ENCODE results near the gene PDIA5.
A peak's percentile ranks its signal among the peaks of the same experiment; 100 is the strongest.
"Not testable (repeated sequence)": the region's sequence is repeated elsewhere in the genome, so short reads cannot be mapped to it uniquely, and the experiment has no call there.

Gene PDIA5

DNA sequence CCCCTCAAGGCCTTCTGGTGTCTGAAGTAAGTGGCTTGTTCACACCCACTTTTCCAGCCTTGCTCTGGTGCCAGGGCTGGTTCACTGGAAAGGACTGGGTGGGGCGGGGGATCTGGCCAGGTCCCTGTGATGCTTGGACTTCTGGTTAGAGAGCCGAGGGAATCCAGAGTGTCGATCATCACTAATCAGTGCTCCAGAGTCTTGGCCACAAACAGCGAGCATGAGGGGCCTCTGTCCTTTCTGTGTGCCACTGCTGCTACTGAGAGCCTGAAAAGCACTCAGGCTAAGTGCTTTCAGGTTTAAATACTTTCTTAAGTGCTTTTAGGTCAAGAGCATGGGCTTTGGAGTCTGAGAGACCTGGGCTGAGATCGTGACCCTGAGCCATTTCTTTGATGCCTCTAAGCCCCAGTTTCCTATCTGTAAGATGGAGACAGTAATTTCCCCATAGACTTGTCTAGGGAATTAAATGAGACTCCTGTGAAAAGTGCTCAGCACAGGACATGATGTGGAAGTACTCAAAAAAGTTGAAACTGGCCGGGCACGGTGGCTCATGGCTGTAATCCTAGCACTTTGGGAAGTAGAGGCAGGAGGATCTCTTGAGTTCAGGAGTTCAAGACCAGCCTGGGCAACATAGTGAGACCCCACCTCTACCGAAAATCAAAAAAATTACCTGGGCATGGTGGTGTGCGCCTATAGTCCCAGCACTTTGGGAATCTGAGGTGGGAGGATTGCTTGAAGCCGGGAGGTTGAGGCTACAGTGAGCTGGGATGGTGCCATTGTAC is 81.1 kb downstream of the PDIA5 start:
- DNase-seq: no peak

- no peak for DNase-seq
Measured at GRCh38 chr3:123148772-123149171, 81.9 kb downstream of the PDIA5 start.

DNA sequence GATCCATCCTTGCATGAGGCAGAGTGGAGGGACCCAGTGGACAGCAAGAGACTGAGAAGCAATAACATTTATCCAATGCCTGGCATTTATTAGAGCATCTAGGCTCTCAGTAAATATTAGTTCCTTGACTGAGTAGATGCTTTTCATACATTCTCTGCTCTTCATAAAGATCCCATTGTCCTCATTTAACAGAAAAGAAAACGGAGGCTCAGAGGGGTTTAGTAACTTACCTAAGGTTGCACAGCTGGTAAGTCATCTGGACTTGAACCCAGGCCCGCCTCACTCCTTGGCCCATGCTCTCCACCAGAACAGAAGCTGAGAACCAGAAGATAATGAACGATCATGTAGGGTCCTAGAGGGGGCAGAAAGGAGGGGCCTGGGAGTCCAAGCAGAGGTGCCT is 82.7 kb downstream of the PDIA5 start:
- DNase-seq: no peak

GRCh38 chr3:123150449-123151215 is 83.8 kb downstream of the PDIA5 start:
- peak; percentile 49 for DNase-seq

- no peak for DNase-seq
Measured at GRCh38 chr3:123151251-123151705, 84.5 kb downstream of the PDIA5 start.

- DNase-seq: not testable (repeated sequence)
Measured at GRCh38 chr3:123151853-123152420, 85.1 kb downstream of the PDIA5 start.

- DNase-seq: no peak
Measured at GRCh38 chr3:123152687-123153086, 85.9 kb downstream of the PDIA5 start.

DNA sequence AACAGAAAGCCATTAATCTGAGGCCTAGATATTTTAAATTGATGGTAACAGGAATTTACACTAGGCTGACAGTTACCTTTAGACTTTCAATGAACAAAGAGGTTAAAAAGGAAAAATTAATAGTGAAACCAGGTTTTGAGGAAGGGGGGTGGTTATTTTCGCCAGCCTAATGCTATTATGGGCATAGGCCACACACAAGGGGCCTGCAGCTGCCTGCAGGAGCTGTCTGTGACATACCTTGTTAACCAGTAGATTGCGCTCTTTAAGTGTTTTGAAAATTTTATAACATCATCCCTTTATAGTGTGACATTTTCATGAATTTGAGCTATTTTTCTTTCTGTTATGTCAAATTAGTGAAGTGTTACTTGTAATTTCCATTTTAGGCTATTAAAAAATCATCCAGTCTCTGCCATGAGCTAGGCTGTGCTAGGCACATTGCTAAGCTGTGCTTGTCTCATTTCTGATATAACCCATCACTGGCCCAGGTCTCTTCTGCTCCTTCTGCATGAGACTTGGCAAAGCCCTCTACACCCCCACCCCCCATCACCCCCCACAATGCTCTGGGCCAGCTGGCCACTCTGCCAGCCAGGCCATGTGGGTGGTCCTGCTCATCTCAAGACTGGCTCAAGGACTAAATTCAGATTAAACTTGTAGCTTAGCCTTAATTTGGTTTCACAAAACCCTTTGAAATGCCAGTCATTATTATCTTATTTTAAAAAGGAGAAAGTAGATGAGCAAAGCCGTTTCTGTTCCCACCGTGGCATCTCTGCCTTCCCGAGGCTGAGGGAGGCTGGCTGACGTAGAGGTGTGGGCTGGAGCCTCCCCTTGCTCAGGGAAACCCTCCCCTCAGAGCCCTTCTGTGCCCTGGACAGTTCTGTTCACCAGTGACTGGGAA is 86.5 kb downstream of the PDIA5 start:
- DNase-seq: no peak

DNA sequence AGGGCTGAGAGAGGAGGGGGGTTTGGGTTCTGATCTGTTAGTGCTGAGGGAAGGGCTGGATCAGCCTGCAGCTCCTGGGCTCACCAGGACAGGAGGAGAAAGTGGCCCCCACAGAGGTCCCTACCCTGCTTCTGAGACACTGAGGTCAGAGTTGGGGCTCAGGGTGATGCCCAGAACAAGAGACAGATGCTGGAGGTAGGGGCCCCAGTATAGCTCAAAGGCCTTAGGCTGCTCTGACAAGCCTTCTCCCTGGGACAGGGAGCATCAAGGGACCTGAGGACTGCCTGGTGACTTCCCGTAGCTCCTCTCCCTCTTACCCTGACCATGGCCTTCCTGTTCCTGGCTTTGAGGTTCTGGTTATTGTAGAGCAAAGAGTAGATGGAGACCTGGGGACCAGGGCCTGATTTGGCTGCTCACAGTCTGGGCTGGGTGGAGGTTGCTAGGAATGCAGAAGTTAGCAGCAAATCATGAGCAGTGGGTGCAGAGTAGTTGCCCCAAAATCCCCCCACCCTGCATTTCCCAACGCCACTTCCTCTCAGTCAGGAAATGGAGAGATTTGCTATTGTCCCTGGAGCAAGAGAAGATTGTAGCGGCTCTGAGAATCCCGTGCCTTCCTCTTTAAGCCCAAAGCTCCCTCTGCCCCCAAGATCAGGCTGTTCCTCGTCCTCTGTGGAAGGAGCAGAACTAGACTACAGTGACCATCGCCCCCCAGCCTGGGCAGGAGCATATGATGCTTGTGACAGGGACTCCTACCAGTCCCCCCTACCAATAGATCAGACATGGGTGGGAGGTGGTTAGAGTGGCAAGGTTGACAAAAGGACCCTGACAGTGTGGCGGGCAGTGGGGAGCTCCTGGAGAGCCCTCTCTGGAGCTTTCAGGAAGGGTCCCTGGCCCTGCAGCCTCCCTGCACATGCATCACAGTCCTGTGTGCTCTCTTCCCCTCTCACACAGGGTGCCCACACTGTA is 87.5 kb downstream of the PDIA5 start:
- DNase-seq: no peak

DNA sequence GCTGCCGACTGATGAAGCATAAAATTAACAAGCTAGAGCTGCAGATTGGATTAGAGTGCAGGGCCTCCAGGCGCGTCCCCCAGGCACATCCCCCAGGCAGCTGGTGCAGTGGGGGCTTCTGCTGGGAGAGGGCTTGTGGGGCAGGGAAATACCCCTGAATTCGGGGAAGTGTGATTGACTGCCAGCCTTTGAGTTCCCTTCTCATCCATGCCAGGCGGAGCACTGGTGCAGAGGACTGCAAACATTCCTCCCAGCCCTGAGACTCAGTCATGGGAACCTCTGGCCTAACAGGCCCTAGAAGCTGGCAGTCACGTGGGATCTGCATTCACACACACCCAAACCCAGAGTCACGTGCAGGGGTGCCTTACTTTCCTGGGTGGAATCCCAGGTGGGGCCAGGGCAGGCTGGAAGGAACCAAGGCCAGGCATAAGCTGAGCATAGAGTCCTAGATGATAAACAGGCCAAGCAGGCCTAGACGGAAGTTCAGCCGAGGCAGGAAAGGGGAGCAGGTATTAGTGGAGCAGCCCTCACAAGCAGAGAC is 88.7 kb downstream of the PDIA5 start:
- DNase-seq: peak; percentile 65

DNA sequence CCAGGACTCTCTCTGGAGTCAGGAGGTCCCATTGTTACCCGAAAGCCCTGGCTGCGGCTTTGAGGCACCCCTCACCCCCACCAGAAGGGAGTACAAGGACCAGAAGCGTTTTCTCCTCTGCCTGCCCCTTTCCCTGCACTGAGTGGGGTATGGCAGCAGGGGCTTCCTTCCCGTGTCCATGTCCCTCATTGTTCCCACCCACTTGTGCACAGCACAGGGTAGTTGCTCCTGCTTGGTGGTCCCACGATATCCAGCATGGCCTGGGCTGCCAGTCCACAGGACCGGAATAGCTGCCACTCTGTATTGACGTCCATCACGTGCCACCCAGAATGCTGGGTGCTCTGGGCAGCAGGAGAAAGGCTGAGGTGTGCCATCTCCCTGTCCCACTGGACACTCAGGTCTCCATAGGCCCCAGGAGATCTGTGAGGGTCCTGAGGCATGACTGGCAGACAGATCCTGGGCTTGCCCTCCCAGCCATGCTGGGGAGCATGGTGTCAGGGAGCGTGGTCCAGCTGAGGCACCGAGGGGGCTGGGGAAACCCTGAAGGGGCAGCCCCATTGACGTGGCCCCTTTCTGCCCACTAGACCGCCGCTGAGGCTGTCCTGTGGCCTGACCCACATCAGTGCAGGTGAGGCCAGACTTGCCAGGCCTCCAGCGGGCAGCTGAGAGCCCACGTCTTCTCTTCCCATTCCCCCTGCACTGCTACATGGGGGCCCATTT is 89.6 kb downstream of the PDIA5 start:
- DNase-seq: no peak

GRCh38 chr3:123157209-123157597 is 90.4 kb downstream of the PDIA5 start:
- DNase-seq: no peak

GRCh38 chr3:123157598-123158287 is 90.9 kb downstream of the PDIA5 start:
- DNase-seq: no peak

DNA sequence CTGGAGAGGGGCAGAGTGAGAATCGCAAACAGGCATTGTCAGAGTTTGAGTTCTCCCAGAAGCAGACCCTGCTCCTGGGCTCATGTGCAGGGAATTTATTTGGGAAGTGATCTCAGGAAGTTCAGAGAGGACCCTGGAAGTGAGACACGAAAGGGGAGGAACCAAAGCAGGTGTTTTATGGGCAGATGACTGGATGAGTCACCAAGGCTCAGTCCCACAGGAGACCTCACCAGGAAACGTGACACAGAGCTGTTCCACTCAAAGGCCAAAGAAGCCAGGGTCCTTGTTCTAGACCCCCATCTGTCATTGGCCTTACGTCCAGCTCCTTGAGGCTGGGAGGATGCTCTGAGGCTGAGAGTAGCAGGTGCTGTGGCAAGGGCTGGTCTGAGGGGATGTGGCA is 91.5 kb downstream of the PDIA5 start:
- DNase-seq: no peak

DNA sequence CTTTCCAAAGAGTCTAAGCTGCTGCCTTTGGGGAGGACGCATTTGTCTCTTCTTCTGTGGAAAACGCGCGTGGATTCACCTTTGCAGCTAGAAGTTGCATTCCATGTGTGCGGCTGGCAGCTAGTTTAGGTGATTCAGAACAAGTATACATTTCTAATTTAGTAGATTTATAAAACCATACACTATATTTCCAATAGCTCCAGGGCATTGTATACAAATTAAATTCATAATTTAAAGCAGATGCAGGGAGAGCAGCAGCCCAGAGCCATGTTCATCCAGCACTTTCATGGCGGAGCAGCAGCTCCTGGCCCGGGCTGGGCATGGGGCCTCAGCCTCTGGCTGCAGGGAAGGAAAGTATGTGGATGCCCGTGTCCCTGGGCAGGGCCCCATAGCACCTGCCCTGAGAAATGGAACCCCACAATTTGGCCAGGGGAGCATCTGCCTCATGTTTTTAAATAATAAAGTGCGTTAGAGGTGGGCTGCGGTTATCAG is 92.1 kb downstream of the PDIA5 start:
- no peak for DNase-seq

DNA sequence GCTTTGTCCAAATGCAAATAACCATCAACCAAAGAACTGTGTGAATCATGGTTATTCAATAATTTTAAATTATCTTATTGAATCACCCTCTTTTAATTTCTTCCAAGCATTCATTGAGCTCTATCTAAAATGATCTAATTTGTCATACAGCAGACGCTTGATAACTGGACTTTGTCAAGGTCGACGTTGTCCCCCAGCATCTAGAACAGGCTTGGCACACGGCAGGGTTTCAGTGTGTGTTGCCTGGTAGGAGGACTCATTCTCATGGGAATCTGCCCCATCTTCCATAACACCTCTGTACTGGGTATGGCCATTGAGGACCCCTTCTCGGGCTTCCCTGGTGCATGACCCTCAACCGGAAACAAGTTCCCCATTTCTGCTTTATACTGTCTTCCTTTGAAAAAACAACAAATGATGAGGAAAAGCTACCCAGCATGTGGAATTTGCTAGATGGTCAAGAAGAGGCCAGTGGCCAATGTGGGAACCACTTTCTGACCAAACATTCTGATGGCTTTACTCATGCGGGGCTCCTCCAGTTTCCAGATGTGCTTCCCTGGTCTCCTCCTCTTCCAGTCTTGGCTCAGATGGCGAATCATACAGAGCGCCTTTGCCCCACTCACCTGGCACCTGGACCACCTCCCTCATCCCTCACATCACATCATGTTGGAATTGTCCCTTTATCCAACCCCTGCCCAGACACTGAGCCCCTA is 93.3 kb downstream of the PDIA5 start:
- DNase-seq: no peak

- no peak for DNase-seq
Measured at GRCh38 chr3:123161167-123161566, 94.3 kb downstream of the PDIA5 start.

- no peak for DNase-seq
Measured at GRCh38 chr3:123163141-123163540, 96.3 kb downstream of the PDIA5 start.

- no peak for DNase-seq
Measured at GRCh38 chr3:123165163-123165562, 98.3 kb downstream of the PDIA5 start.

Data from right kidney (tissue), 1 donor.